Sigmoid colon (tissue), 7 donors: ENCODE measurements around the gene EBLN2. TPM values are rescaled to one million over a fixed set of nuclear protein-coding genes. Genes with fewer than 3 reads are reported as not detected.

Experiments used
- DNase-seq: peaks from one replicate; pipeline ENCODE4 v3.0.0-alpha.2; 2019
- H3K27ac ChIP-seq, 4 donors: fragments of 200-600 bp; sonication (generic); one replicate each; pipeline ENCODE4 v1.5.1; 2016 to 2019; ENCODE audit warnings: mild to moderate bottlenecking in 1 of 4
- H3K27me3 ChIP-seq, 3 donors: fragments of 200-600 bp; sonication (generic); one replicate each; pipeline ENCODE4 v1.5.1; 2019; ENCODE audit warnings: mild to moderate bottlenecking in 1 of 3
- H3K36me3 ChIP-seq, 4 donors: fragments of 200-600 bp; sonication (generic); one replicate each; pipeline ENCODE4 v1.5.1; 2016 to 2019
- H3K4me1 ChIP-seq, 4 donors: fragments of 200-600 bp; sonication (generic); one replicate each; pipeline ENCODE4 v1.5.1; 2017 to 2019
- H3K4me3 ChIP-seq, 4 donors: fragments of 200-600 bp; sonication (generic); one replicate each; pipeline ENCODE4 v1.5.1; 2017 to 2019; ENCODE audit warnings: mild to moderate bottlenecking in 2 of 4, moderate library complexity in 1 of 4
- H3K9me3 ChIP-seq, 4 donors: fragments of 200-600 bp in 3 of 4; sonication (generic) in 3 of 4; one replicate each; pipeline versions ENCODE4 v1.5.1 to v1.6.1; 2013 to 2019
- CTCF ChIP-seq, 4 experiments: fragments of 450-650 bp in 3 of 4; fragments of 200-600 bp in 1 of 4; IDR thresholded peaks; one replicate each; pipeline ENCODE4 v1.5.1; 2016 to 2019; ENCODE audit warnings: antibody characterized with exemption in 4 of 4, mild to moderate bottlenecking in 3 of 4, moderate library complexity in 2 of 4
- EP300 ChIP-seq, 4 donors: sonication (generic); formaldehyde crosslinking; IDR thresholded peaks; one replicate each; pipeline ENCODE4 v1.6.1; 2017; ENCODE audit warnings: antibody characterized with exemption in 4 of 4
- POLR2A ChIP-seq, 2 donors: fragments of 450-650 bp; IDR thresholded peaks; one replicate each; pipeline ENCODE4 v1.6.1; 2016; ENCODE audit warnings: antibody characterized with exemption in 2 of 2, mild to moderate bottlenecking in 2 of 2, moderate library complexity in 2 of 2
- POLR2AphosphoS5 ChIP-seq, 4 donors: sonication (generic); formaldehyde crosslinking; IDR thresholded peaks; one replicate each; pipeline ENCODE4 v1.6.1; 2017; ENCODE audit warnings: antibody characterized with exemption in 4 of 4
- WGBS, 2 donors: extraction: QIAGEN DNeasy Blood & Tissue Kit; methylation state at CpG; one replicate each; pipeline ENCODE4 v1.1.7; 2013; 5-methylcytosine and 5-hydroxymethylcytosine counted together
- intact Hi-C: fragments of 100-400 bp; cut with DNase I; formaldehyde crosslinking; loops from one replicate; pipeline ENCODE4 v1.15.1; 2023
- polyA plus RNA-seq, 3 donors: library from polyadenylated mRNA; stranded (reverse); fragments of 200-250 nt; gene quantifications; one replicate each; pipeline ENCODE4 v1.2.3, GENCODE V29; 2013
- total RNA-seq, 4 donors: library from RNA; depleted of rRNA; stranded (reverse); fragments of >200 nt; gene quantifications; one replicate each; pipeline ENCODE4 v1.1.0, GENCODE V29; 2016
- donor health status: healthy with polysubstance abuse.
- donor health status: Bipolar disorder and iron deficiency.
- donor health status: healthy.

Gene EBLN2
- total and polyA plus RNA-seq, 7 donors, result 1.1 to 14.7 (median 4.8) TPM; not detected in 2

- H3K4me3 ChIP-seq, result no peak overlapping the region
- H3K4me1 ChIP-seq, result no peaks in the 10 kb centered on the region
- intact Hi-C loops, result no loop called here
- no peaks in the 10 kb centered on the region for H3K27me3 ChIP-seq
- H3K36me3 ChIP-seq, result peaks cover 0 to 22% (median 3%) of the 10 kb centered on the region in 4 donors
- 52 to 57% methylated on average over 3 of the region's 3 CpGs for WGBS, 2 donors
- no peak for DNase-seq
- TF ChIP-seq POLR2AphosphoS5 (IDR thresholded peaks at IDR 0.05), result no peak
- no peak for TF ChIP-seq EP300 (IDR thresholded peaks at IDR 0.05)
- TF ChIP-seq CTCF (IDR thresholded peaks at IDR 0.05), result no peak
- TF ChIP-seq POLR2A (IDR thresholded peaks at IDR 0.05), result no peak
- H3K27ac ChIP-seq, result no peak overlapping the region
- H3K9me3 ChIP-seq, result no peaks in the 10 kb centered on the region
Measured at GRCh38 chr3:73068419-73068818, 7.0 kb downstream of the EBLN2 start.

GRCh38 chr3:73069187-73069586 lies 7.7 kb downstream of the EBLN2 start:
- no peaks in the 10 kb centered on the region for H3K27me3 ChIP-seq
- peaks cover 0 to 15% (median 3%) of the 10 kb centered on the region in 4 donors for H3K36me3 ChIP-seq
- no peaks in the 10 kb centered on the region for H3K9me3 ChIP-seq
- no peaks in the 10 kb centered on the region for H3K4me1 ChIP-seq
- DNase-seq, result no peak
- TF ChIP-seq CTCF (IDR thresholded peaks at IDR 0.05) (no peak), EP300 (IDR thresholded peaks at IDR 0.05) (no peak), POLR2A (IDR thresholded peaks at IDR 0.05) (no peak), POLR2AphosphoS5 (IDR thresholded peaks at IDR 0.05) (no peak)
- intact Hi-C loops, result no loop called here
- no peak overlapping the region for H3K27ac ChIP-seq
- WGBS, 2 donors, result 68 to 88% methylated on average over 5 of the region's 5 CpGs
- no peak overlapping the region for H3K4me3 ChIP-seq

GRCh38 chr3:73069775-73070444 lies 8.5 kb downstream of the EBLN2 start:
- H3K4me1 ChIP-seq, result no peaks in the 10 kb centered on the region
- H3K27me3 ChIP-seq, result no peaks in the 10 kb centered on the region
- TF ChIP-seq POLR2A (IDR thresholded peaks at IDR 0.05), result no peak
- no peak for TF ChIP-seq CTCF (IDR thresholded peaks at IDR 0.05)
- TF ChIP-seq EP300 (IDR thresholded peaks at IDR 0.05), result no peak
- no peak for TF ChIP-seq POLR2AphosphoS5 (IDR thresholded peaks at IDR 0.05)
- intact Hi-C loops, result no loop called here
- DNase-seq, result no peak
- H3K36me3 ChIP-seq, result peaks cover 0 to 9% (median 1%) of the 10 kb centered on the region in 4 donors
- 88 to 89% methylated on average over 14 of the region's 14 CpGs for WGBS, 2 donors
- H3K27ac ChIP-seq, result no peak overlapping the region
- no peaks in the 10 kb centered on the region for H3K9me3 ChIP-seq
- no peak overlapping the region for H3K4me3 ChIP-seq

- no peak overlapping the region for H3K27ac ChIP-seq
- TF ChIP-seq EP300 (IDR thresholded peaks at IDR 0.05) (no peak), POLR2A (IDR thresholded peaks at IDR 0.05) (no peak), POLR2AphosphoS5 (IDR thresholded peaks at IDR 0.05) (no peak), CTCF (IDR thresholded peaks at IDR 0.05) (no peak)
- WGBS, 2 donors, result 62 to 71% methylated on average over 6 of the region's 6 CpGs
- no peak overlapping the region for H3K4me3 ChIP-seq
- H3K36me3 ChIP-seq, result no peaks in the 10 kb centered on the region
- no peak for DNase-seq
- no peaks in the 10 kb centered on the region for H3K4me1 ChIP-seq
- H3K9me3 ChIP-seq, result no peaks in the 10 kb centered on the region
- intact Hi-C loops, result no loop called here
- no peaks in the 10 kb centered on the region for H3K27me3 ChIP-seq
Measured at GRCh38 chr3:73070675-73071575, 9.5 kb downstream of the EBLN2 start.
